GM19452 (cell line): ENCODE data around the gene GOLGA6L7.
"Not testable (repeated sequence)": the region's sequence is repeated elsewhere in the genome, so short reads cannot be mapped to it uniquely, and the experiment has no call there.

Experiments used
- ATAC-seq: cut with Tn5 transposase; IDR thresholded peaks from one replicate; pipeline ENCODE4 v1.9.1; 2021; ENCODE audit not compliant: unreplicated experiment

The GOLGA6L7 gene

DNA sequence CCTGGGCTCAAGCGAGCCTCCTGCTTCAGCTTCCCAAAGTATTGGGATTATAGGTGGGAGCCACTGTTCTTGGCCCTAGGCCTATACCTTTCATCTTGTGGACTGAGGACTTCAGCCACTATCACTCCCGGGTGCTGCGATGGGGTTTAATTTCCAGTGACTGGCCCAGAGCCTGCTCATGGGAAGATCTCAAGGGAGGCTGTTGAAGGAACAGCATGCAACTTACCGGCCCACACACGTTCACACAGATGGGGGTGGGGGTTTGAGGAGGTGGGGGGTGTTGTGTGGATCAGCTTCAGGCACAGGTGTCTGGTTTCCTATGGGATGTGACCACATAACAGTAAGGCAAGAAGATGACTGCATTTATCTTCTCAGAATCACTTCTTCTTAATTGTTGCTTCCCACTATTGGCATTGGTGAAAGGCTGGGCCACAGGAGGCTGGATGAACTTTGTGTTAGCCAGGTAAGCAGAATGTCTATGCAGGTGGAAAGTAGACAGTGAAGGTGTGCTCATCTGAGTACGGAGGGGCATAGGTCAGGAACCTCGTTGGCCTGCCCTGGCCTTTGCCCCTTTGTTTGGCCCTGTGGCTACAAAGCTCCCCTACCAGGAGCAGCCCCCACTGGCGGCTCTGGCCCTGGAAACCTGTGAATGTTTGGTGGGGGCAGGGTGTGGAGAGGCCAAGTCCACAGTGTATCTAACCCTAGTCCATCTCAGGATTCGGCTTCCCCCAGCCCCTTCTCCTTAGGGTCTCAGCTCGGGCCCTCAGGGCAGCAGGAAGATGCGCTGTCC is 35.9 kb upstream of the GOLGA6L7 start:
- no peak for ATAC-seq

DNA sequence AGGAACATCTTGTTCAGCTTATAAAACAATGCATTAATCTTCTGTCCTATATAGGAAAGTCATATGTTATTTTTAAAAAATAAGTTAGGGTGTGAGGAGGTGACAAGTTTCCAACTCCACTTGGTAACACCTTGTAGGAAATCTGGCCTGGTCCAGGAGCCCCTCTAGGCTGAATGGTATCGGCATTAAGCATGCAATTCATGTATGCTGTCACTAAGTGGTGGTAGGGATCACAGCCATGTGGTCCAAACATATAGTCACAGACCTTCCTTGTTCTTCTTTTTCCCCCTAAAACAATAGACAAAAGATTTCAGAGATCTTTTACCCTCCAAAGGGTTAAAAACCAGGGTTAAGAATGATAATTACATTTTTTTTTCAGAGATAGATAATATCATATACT is 33.2 kb upstream of the GOLGA6L7 start:
- ATAC-seq: no peak

DNA sequence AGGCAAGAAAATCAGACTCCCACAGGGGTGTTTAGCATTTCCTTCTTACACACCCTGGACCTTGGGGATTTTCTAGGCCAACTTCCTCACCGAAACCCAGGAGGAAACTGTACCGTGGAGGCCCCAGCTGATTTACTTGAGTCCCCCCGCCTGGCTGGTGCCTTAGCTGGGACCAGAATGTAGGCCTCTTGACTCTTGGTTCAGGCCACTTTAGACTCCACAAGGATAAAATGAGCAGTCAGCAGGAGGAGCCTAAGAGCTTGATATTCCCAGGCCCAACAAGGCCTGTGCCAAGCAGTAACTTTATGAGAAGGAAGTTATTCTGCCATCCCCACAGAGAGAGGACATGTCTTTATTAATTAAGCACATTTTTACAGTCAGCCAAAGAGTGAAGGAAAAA is 32.7 kb upstream of the GOLGA6L7 start:
- no peak for ATAC-seq

DNA sequence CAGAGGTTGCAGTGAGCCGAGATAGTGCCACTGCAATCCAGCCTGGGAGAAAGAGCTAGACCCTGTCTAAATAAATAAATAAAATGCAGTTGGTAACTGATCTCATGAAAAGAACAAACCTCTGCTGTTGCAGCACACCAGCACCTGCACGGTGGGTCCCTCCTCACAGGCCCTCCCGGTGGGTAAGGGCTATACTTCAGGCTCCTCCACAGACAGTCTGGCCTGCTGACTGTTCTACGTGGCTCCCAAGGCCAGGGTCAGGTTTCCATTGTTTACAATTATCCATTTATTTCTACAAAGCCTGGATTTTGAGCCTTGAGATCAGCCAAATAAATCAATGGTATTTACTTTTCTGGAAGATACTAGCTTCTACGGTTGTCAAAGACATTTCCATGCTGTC is 32.2 kb upstream of the GOLGA6L7 start:
- ATAC-seq: no peak

DNA sequence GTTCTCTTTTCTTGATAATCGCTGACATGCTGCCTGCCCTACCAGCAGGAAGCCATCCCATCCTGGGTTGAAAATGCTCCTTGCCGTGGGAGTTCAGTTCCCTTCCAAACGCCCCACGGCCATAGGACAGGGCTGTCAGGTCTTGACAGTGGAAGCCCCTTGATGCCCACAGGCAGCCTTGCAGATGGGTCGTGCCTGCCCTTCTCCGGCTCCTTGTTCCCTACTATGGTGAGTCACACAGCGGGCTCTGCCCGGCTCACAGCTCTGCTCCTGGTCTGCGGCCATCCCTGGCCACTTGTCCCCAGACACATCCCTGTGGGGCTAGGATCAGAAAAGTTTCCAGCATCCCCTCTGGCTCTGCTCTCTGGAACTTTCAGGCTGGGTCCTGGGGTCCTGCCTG is 31.1 kb upstream of the GOLGA6L7 start:
- ATAC-seq: no peak

DNA sequence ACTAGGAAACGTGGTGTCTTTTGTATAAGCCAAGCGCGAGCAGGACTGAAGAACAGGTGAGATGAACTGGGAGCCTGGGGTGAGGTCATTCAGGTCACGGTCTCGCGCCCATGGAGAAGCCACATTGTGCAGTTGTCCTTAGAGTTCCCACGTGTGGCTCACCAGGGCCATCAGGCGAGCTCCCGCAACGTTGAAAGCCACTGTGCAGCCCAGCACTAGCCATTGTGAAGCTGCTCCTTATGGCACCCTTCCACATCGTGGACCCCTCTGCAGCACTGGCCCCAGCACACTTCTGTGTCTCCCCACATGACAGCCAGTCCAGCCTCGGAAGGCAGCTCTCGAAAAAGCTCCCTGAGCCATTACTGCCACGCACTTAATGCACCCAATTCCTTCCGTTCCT is 29.8 kb upstream of the GOLGA6L7 start:
- ATAC-seq: no peak

DNA sequence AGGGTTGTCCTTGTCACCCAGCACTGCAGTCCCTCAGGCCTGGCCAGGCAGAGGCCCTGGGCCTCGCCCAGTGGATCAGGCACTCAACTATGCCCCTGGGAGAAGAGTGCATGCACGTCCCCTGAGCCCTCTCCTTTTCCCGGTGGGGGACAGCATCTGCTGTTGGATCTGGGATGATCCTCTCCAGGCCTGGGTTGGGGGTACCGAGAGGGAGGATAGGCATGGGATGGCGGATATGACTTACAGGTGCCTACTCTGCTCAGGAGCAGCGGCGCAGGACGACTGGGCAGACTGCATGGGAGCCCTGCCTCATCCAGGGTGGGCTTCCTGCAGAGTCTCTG is 28.4 kb upstream of the GOLGA6L7 start:
- no peak for ATAC-seq

DNA sequence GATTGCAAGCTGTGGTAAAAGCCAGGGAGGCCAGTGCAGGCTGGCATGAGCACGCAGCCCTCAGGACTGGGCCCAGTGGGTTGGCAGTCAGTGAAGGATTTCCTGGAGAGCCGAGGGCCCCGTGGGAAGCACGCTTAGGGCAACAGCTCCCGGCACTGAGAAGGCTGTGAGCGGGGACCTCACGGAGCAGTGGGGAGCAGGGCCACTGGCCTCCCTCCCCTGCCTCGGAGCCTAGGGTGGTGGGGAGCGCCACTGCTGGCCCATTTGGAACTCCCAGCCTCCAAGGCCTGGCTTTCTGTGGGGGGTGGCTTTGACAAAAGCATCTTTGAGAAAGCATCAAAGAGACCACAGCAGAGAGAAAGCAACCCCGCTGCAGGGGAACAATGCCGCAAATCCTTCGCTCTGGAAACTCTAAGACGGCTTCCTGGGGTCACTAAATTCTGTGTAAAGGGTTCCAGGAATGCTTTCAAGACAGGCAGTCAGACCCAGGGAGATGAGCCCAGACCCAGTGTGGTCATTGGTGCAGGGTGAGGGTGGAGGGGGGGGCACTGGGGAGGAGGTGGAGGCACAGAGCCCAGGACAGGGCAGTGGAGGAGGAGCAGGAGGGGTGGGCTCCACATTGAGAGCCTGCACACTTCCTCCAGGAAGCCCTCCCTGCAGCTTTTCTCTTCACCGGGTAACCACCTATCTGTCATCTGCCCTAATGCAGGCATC is 27.8 kb upstream of the GOLGA6L7 start:
- no peak for ATAC-seq

DNA sequence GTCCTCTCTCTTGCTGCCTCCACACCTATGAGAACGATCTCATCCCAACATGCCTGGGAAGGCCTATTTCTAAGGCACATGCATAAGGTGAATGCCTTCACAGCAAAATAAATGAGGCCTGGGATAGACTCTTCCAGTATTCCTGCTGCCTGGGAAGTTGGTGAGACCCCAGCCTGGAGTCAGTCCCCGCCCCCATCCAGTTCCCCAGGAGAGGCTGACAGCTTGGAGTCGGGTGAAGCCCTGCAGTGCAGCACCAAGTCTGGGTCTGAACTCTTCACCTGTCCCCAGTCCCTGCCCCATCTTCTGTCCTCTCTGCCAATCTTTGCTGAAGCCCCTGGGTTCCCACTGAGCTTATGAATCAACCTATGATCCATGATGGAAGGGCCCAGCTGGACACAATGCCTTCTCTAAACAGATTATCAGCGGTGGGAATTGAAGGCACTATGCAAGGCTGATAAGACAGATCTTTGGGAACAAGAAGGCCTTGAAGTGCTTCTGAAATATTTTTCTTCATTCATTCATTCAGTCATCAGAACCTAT is 27.1 kb upstream of the GOLGA6L7 start:
- ATAC-seq: no peak

DNA sequence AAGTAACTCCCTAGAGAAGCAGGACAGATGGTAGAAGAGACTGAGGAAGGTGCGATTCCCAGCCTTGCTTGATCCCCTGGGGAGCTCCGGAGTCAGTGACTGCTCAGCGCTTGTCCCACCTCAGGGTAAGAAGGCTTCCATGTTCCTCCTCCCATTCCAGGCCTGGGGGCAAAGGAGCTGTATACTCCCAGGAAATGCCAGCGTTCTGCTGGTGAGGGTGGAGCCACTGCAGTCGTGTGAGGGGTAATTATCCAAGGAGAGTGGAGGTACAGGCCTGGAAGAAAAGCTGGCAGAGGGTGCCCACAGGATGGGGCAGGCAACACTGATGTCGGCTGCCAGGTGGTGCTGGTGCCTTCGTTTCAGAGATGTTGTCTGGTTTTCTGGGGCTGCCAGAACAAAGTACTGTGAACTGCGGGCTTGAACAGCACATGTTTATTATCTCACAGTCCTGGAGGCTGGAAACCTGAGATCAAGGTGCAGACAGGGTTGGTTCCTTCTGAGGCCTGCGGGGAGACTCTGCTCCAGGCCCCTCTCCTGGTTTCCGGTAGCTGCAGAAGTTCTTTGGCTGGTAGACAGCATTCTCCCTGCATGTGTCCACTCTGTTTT is 25.2 kb upstream of the GOLGA6L7 start:
- ATAC-seq: no peak

DNA sequence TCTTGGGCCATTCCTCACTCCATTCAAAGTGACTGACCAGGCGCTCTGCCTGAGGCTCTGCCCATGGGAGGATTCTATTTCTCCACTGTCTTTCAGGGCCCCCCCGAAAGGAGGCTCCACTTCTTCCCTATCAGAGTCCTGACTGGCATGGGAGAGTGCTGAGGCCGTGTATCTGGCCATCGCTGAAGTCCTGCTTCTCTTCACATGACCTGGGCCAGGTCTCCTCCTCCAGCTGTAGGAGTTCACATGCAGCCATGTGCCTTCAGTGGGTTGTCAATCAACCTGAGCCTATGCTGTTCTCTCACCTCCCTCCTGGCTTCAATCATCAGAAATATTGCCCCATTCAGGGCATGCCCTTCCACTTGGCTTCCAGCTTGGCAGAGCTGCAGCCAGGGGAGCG is 24.6 kb upstream of the GOLGA6L7 start:
- ATAC-seq: no peak

DNA sequence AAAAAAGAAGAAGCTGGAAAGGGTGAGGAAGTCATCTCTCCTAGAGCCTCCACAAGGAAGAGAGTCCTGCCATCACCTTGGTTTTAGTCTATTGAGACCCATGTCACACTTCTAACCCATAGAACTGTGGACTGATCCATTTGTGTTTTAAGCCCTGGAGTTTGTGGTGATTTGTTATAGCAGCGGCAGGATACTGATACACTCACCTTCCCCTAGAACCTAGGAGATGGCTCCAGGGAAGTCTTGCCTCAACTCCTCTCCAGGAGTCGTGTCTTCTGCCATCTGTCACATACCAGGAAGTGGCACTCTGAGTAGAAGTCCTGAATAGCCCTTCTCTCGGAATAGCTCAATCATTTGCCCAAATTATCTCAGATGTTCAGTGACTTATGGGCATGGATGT is 22.7 kb upstream of the GOLGA6L7 start:
- ATAC-seq: no peak

DNA sequence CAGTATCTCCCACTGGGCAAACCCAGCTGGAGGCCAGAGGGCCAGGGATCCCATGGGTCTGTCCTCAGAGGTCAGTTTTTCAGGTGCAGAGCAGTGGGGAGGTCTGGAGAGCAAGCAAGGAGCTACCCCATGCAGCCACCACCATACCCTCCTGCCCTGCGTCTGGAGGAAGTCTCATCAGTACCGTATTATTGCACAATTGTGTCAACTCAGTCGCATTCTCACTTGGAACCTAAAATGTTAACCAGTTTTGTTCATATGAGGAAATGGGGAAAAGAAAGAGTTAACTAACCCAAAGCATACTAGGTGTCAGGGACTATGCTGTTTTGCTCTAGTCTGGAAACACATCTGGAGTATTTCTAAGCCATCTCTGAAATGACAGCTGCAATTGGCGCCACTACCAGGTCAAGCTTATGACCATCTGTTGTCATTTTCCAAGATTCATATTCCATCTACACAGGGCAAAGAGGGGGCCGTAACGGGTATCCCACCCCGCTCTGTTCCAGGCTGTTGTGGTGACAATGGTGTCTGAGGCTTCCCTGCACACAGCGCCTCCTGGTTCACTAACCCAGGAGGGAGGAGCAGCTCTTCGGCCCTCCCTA is 20.4 kb upstream of the GOLGA6L7 start:
- ATAC-seq: no peak

DNA sequence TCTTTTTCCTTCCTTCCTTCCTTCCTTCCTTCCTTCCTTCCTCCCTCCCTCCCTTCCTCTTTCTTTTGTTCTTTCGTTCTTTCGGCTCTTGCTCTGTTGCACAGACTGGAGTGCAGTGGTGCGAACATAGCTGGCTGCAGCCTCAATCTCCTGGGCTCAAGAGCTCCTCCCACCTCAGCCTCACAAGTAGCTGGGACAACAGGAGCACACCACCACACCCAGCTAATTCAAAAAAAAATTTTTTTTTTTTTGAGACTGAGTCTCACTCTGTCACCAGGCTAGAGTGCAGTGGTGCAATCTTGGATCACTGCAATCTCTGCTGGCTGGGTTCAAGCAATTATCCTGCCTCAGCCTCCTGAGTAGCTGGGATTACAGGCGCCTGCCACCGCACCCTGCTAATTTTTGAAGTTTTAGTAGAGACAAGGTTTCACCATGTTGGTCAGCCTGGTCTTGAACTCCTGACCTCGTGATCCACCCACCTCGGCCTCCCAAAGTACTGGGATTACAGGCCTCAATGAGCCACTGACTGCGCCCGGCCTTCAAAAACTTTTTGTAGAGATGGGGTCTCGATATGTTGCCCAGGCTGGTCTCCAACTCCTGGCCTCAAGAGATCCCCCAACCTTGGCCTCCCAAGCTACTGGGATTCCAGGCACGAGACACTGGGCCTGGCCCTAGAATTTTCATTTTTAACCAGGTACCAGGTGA is 13.3 kb upstream of the GOLGA6L7 start:
- not testable (repeated sequence) for ATAC-seq

DNA sequence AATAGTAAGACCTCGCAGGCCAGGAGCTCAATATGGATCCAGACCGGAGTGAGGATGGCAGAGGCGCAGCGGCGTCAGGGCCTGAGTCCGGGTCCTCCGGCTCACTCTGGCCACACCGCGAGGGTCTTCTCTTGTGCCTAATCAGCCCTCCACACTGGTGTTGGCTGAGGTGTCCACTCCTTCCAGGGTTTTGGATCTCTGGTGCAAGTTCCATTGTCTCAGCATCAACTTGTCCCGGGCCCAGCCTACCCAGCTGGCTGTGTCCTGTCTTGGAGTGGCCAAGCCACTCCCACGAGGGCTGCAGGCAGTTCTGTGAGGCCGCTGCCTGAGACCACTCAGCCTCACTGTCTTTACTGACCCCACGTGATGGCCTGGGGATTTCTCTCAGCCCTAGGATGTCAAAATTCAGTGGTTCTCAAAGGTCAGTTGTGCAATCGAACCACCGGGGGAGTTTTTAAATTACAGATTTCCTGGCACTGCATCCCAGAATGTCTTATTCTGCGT is 12.6 kb upstream of the GOLGA6L7 start:
- ATAC-seq: no peak

DNA sequence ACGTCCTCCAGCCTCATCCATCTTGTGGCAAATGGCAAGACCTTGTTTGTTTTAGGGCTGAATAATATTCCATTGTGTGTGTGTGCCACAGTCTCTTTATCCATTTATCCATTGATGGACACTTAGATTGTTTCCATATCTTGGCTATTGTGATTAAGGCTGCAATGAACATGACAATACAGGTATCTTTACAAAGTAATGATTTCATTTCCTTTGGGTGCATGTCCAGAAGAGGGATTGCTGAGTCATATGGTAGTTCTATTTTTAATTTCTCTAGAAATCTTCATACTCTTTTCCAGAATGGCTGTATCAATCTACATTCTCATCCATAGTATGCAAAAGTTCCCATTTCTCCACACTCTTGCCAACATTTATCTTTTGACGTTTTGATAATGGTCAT is 6.1 kb upstream of the GOLGA6L7 start:
- not testable (repeated sequence) for ATAC-seq

DNA sequence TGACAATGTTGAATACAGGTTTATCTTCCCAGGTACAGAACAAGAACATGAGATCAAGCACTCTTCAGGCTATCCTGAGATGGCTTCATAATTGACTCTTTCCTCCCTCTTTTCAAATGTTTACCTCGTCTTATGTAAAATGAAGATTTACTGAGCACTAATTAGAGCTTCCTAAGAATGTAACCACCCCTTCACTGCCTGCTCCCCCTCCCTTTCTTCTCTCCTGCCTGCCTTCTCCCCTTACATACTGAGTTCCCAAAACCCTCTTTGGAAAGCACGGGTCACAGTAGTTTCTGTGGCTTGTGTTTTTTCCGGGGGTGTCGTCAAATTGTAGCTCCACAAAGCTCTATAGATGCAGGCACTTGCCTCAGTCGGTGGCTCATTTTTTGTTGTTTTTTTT is 5.2 kb upstream of the GOLGA6L7 start:
- not testable (repeated sequence) for ATAC-seq

DNA sequence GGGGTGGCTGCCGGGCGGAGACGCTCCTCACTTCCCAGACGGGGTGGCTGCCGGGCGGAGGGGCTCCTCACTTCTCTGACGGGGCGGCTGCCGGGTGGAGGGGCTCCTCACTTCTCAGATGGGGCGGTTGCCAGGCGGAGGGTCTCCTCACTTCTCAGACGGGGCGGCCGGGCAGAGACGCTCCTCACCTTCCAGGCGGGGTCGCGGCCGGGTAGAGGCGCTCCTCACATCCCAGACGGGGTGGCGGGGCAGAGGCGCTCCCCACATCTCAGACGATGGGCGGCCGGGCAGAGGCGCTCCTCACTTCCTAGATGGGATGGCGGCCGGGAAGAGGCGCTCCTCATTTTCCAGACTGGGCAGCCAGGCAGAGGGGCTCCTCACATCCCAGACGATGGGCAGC is 1.3 kb upstream of the GOLGA6L7 start:
- not testable (repeated sequence) for ATAC-seq

DNA sequence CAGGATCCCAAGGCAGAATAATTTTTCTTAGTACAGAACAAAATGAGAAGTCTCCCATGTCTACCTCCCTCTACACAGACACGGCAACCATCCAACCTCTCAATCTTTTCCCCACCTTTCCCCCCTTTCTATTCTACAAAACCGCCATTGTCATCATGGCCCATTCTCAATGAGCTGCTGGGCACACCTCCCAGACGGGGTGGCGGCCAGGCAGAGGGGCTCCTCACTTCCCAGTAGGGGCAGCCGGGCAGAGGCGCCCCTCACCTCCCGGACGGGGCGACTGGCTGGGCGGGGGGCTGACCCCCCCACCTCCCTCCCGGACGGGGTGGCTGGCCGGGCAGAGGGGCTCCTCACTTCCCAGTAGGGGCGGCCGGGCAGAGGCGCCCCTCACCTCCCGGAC is 827 bp upstream of the GOLGA6L7 start:
- ATAC-seq: not testable (repeated sequence)

DNA sequence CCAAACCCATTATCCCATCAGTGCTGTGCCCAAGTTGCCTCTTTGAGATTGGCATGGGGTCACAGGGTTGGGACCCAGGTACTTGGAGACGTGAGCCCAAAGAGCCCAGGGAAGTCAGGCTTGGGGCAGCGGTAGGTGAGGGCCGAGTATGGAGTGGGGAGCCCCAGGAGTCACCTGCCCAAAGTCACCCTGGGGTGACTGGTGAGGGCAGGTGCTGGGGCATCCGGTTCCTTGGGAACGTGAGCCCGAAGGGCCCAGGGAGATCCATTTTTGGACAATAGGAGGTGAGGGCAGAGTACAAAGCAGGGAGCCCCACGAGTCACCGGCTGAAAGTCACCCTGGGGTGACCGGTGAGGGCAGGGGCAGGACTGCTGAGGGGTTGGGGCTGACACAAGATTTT is 485 bp downstream of the GOLGA6L7 start:
- not testable (repeated sequence) for ATAC-seq

DNA sequence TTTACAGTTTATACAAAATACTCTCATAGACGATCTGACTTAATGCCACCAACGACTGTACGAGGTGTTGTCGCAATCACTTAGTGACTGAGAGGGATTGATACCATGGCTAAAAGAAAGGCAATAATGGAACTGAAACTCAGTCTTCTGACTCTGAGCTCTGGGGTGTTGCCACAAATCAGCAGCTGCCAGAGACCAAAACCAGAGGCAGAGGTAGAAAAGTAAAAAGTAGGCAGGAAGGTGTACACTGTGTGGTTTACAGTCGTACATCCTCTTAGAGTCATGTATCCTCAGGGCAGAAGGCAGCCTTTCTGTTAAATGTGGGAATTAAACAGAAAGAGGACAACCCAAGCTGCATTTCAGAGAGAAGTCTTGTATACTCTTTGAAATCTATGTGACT is 1.2 kb downstream of the GOLGA6L7 start:
- ATAC-seq: not testable (repeated sequence)
